Testis (tissue), 3 donors: ENCODE results near the gene MYBPH. TPM values are rescaled to one million over a fixed set of nuclear protein-coding genes. Genes with fewer than 3 reads are reported as not detected.

ENCODE experiments used
- DNase-seq: peaks from one replicate; pipeline ENCODE4 v3.0.0-alpha.2; 2019
- H3K27ac ChIP-seq, 2 donors: fragments of 200-600 bp; sonication (generic); one replicate each; pipeline ENCODE4 v1.5.1; 2019
- H3K27me3 ChIP-seq: fragments of 200-600 bp; sonication (generic); one replicate; pipeline ENCODE4 v1.5.1; 2019
- H3K36me3 ChIP-seq: fragments of 200-600 bp; sonication (generic); one replicate; pipeline ENCODE4 v1.5.1; 2017; ENCODE audit warnings: low read depth; ENCODE audit errors: missing control alignments
- H3K4me1 ChIP-seq: fragments of 200-600 bp; sonication (generic); one replicate; pipeline ENCODE4 v1.5.1; 2019
- H3K4me3 ChIP-seq, 2 donors: fragments of 200-600 bp; sonication (generic); one replicate each; pipeline ENCODE4 v1.5.1; 2017 to 2019
- H3K9me3 ChIP-seq: fragments of 200-600 bp; sonication (generic); one replicate; pipeline ENCODE4 v1.5.1; 2017
- POLR2A ChIP-seq: fragments of 450-650 bp; IDR thresholded peaks from one replicate; pipeline ENCODE4 v1.6.1; 2017; ENCODE audit warnings: antibody characterized with exemption, mild to moderate bottlenecking, moderate library complexity
- WGBS, 2 donors: methylation state at CpG; one replicate each; pipeline ENCODE4 v1.1.5; 2018; 5-methylcytosine and 5-hydroxymethylcytosine counted together
- intact Hi-C: fragments of 100-400 bp; cut with DNase I; formaldehyde crosslinking; loops from one replicate; pipeline ENCODE4 v1.15.1; 2023; ENCODE audit warnings: low total_unique reads
- polyA plus RNA-seq: library from polyadenylated mRNA; stranded (reverse); fragments of 350-450 nt; fragmentation: Illumina TruSeq; extraction: RNeasy Lipid Tissue Mini Kit (QIAGEN cat#74804); gene quantifications from one replicate; pipeline ENCODE4 v1.2.3, GENCODE V29; 2014; ENCODE audit warnings: low read depth, low replicate concordance; ENCODE audit not compliant: insufficient read depth
- total RNA-seq, 2 donors: library from RNA; depleted of rRNA; stranded (reverse); fragments of >200 nt; gene quantifications; one replicate each; pipeline ENCODE4 v1.2.3, GENCODE V29; 2016
- TF ChIP-seq, protein P1 (sequence below), 3 experiments: fragments of 450-650 bp in 2 of 3; fragments of 200-600 bp in 1 of 3; sonication (generic) in 1 of 3; IDR thresholded peaks; one replicate each; pipeline ENCODE4 v1.5.1; 2016 to 2019; ENCODE audit warnings: antibody characterized with exemption in 3 of 3, mild to moderate bottlenecking in 2 of 3, moderate library complexity in 1 of 3

Gene MYBPH
- total and polyA plus RNA-seq, 3 donors from 2014 or later: 0.16 to 2.9 (median 0.25) TPM

DNA sequence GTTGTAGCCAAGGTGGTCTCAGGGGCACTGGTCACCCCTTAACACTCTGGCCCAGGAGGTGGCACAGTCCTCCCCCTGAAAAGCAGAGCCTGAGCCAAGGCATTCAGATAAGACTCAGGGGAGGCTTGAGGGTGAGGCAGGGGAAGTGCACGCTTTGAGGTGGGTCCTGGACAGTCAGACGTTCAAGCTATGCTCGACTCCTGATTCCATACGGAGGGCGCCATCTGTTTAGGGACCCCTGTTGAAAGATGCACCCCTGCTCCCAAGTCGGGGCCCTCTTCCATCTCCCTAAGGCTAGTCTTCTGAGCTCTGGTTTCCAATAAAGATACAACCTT is 23.8 kb upstream of the MYBPH start:
- no peak overlapping the region for H3K27ac ChIP-seq
- no peak for DNase-seq
- no peak overlapping the region for H3K4me3 ChIP-seq
- H3K9me3 ChIP-seq: no peaks in the 10 kb centered on the region
- 88% methylated on average over 6 of the region's 6 CpGs for WGBS, 2 donors
- no peaks in the 10 kb centered on the region for H3K36me3 ChIP-seq
- no peaks in the 10 kb centered on the region for H3K27me3 ChIP-seq
- intact Hi-C loops: no loop called here
- TF ChIP-seq, protein P1, sequence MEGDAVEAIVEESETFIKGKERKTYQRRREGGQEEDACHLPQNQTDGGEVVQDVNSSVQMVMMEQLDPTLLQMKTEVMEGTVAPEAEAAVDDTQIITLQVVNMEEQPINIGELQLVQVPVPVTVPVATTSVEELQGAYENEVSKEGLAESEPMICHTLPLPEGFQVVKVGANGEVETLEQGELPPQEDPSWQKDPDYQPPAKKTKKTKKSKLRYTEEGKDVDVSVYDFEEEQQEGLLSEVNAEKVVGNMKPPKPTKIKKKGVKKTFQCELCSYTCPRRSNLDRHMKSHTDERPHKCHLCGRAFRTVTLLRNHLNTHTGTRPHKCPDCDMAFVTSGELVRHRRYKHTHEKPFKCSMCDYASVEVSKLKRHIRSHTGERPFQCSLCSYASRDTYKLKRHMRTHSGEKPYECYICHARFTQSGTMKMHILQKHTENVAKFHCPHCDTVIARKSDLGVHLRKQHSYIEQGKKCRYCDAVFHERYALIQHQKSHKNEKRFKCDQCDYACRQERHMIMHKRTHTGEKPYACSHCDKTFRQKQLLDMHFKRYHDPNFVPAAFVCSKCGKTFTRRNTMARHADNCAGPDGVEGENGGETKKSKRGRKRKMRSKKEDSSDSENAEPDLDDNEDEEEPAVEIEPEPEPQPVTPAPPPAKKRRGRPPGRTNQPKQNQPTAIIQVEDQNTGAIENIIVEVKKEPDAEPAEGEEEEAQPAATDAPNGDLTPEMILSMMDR (IDR thresholded peaks at IDR 0.05): no peak
- no peak for TF ChIP-seq POLR2A
- no peaks in the 10 kb centered on the region for H3K4me1 ChIP-seq

DNA sequence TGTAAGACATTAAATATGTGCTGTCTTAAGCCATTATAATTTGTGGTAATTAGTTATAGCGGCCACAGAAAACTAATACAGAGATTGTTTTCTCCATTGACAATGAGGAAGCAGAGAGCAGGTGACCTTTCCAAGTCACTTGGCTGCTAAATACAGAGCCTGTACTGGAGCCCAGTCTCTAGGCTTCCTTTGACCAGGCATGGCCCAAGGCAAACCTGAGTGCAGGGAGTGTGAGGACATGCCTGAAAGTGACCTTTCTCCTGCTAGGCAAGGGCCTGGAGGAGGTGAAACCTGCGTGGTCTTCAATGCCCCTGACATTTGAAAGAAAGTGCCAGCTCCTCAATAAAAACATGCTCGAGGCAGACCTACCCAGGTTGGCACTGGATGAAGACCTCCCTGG is 23.4 kb upstream of the MYBPH start:
- H3K9me3 ChIP-seq: no peaks in the 10 kb centered on the region
- DNase-seq: no peak
- no peaks in the 10 kb centered on the region for H3K27me3 ChIP-seq
- no peak overlapping the region for H3K4me3 ChIP-seq
- intact Hi-C loops: no loop called here
- whole genome bisulfite sequencing, 2 donors: 93 to 96% methylated on average over 2 to 3 of the region's 3 CpGs
- TF ChIP-seq POLR2A: no peak
- TF ChIP-seq, protein P1 (IDR thresholded peaks at IDR 0.05): no peak
- H3K36me3 ChIP-seq: no peaks in the 10 kb centered on the region
- no peak overlapping the region for H3K27ac ChIP-seq
- H3K4me1 ChIP-seq: no peaks in the 10 kb centered on the region

DNA sequence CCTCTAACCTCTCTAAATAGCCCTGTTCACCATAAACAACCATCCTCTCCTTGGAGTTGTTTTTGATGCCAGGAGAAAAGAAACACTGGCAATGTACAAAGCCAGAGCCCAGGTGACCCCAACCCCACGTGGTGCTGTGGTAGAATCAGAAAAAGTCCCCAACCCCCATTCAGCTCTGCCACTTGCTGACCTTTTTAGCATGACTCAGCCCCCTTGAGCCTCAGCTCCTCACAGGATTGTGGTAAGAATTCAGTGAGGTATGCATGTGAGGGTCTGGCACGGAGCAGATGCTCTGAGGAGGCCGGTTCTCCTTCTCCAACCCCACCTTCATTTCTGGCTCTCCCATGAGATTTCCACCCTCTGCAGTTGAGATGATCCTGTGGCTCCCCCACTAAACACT is 22.0 kb upstream of the MYBPH start:
- H3K4me3 ChIP-seq: no peak overlapping the region
- H3K4me1 ChIP-seq: no peaks in the 10 kb centered on the region
- 70 to 80% methylated on average over 3 of the region's 3 CpGs for WGBS, 2 donors
- no peak for TF ChIP-seq POLR2A
- TF ChIP-seq, protein P1 (IDR thresholded peaks at IDR 0.05): no peak
- no peak for DNase-seq
- no peak overlapping the region for H3K27ac ChIP-seq
- H3K27me3 ChIP-seq: no peaks in the 10 kb centered on the region
- intact Hi-C loops: no loop called here
- no peaks in the 10 kb centered on the region for H3K36me3 ChIP-seq
- H3K9me3 ChIP-seq: no peaks in the 10 kb centered on the region

DNA sequence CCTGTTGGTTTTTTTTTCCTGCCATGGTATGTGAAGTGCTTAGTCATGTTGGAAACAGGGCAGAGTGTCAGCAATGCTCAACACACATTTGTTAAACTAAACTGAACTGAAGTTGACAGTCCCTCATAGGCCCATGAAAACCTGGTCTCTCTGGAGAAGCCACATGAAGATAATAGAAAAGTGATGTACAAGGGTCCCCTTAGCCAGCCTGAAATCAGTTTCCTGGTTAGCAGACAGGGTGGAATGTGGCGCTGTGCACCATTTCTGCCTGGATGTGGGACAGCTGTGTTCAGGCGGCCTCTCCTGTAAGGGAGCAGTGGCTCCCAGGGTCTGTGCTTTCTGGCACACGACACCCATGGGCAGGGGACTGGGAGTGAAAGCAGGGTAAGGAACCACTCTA is 20.7 kb upstream of the MYBPH start:
- Histone ChIP-seq H3K4me1 (no peaks in the 10 kb centered on the region), H3K27me3 (no peaks in the 10 kb centered on the region), H3K9me3 (no peaks in the 10 kb centered on the region), H3K4me3 (no peak overlapping the region), H3K36me3 (no peaks in the 10 kb centered on the region), H3K27ac (no peak overlapping the region)
- TF ChIP-seq, protein P1 (IDR thresholded peaks at IDR 0.05): no peak
- no peak for TF ChIP-seq POLR2A
- WGBS, 2 donors: 90 to 100% methylated on average over 1 to 3 of the region's 3 CpGs
- intact Hi-C loops: no loop called here
- no peak for DNase-seq

DNA sequence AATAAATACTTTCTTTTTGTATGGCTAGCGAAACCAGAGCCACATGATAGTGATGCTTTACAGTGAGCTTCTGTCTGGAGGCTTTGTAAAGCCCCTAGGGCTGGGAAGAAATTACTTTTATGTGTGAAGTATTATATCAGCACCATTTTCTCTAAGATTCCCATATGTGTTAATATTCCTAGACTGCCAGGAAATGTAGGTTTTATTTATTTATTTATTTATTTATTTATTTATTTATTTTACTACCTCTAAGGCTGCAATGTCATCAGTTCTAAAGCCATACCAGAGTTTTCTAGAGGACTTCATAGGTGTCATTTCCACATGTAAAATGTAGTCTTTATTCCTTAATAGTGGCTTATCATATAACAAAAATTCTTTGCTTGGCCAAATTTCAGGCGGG is 15.3 kb upstream of the MYBPH start:
- peaks cover 12% of the 10 kb centered on the region for H3K4me1 ChIP-seq
- intact Hi-C loops: no loop called here
- no peak for TF ChIP-seq POLR2A
- TF ChIP-seq, protein P1 (IDR thresholded peaks at IDR 0.05): no peak
- H3K9me3 ChIP-seq: no peaks in the 10 kb centered on the region
- 84 to 100% methylated on average over 2 of the region's 2 CpGs for WGBS, 2 donors
- H3K27ac ChIP-seq: no peak overlapping the region
- no peak for DNase-seq
- H3K27me3 ChIP-seq: no peaks in the 10 kb centered on the region
- H3K4me3 ChIP-seq: no peak overlapping the region
- H3K36me3 ChIP-seq: no peaks in the 10 kb centered on the region
